ENCODE data around the gene RAP1GAP.
A peak's percentile ranks its signal among the peaks of the same experiment; 100 is the strongest.

RAP1GAP gene

DNA sequence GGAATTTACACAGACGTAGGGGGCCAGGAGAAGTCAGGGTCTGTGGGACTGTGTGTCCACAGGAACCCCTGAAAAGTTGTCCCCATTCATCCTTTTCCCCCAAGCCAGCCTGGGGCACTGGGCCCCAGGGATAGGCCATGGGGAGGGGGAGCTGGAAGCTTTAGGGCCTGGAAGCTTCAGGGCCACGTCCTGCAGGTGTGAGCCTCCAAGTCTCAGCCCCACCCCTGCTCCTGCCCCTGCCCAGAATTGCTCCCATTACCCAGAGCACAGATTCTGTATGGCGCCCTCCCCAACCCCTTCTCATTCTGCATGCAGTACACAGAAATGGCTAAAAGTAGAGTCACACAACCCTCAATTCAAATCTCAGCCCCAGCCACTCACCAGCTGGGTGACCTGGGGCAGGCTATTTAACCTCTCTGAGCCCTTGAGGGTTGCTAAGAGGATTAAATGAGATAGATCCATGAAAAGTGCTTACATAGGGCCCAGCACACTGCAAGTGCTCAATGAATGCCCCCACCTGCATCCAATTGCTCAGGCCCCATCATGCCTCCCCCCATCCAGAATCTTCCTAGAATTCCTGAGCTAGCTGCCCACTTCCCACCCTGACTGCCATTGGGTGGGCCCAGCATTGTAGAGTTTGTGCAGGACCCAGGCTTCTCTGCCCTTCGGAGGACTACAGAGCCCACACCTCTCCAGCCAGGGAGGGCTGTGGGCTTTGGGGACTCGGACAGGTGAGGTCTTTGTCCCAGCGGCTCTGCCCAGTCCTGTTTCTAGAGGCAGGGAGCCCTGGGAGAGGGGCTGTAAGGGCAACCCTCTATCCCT is 6.5 kb downstream of the RAP1GAP start:
- no peak for DNase-seq (ENCODE audit: low spot score)

DNA sequence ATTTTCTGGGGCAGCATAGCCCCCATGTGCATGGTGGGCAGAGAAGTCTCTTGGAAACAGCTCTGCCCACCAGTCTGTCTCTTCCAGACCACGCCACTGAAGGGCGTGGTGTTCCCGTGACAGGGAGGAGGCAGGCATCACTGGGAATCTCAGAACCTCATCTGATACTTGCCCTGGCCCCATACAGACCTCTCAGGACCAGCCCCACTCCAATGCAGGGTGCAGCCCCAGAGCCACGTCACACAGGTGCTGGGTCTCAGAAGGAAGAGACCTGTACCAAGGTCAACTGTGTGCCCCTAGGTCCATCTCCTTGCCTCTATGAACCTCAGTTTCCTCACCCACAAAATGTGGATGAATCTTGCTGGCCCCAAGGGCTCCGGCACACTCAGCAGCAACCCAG is 7.3 kb downstream of the RAP1GAP start:
- no peak for DNase-seq (ENCODE audit: low spot score)

DNA sequence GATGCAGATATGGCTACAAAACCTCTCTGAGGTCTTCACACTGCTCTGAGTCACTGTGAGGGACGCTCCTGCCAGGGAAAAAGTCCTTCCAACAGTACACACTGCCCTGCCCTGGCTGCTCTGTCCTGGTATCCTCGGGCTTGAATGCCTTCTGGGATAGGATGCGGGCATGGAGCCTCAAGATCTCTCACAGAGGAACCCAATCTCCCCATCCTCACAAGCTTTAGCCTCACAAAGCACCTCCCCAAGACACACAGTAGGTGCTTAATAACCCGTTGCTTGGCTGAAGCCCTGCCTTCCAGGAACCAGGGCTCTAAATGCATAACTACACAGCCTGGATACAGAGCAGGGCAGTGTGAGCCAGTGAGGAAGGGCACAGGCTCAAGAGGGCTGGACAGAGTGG is 9.2 kb downstream of the RAP1GAP start:
- no peak for DNase-seq (ENCODE audit: low spot score)

DNA sequence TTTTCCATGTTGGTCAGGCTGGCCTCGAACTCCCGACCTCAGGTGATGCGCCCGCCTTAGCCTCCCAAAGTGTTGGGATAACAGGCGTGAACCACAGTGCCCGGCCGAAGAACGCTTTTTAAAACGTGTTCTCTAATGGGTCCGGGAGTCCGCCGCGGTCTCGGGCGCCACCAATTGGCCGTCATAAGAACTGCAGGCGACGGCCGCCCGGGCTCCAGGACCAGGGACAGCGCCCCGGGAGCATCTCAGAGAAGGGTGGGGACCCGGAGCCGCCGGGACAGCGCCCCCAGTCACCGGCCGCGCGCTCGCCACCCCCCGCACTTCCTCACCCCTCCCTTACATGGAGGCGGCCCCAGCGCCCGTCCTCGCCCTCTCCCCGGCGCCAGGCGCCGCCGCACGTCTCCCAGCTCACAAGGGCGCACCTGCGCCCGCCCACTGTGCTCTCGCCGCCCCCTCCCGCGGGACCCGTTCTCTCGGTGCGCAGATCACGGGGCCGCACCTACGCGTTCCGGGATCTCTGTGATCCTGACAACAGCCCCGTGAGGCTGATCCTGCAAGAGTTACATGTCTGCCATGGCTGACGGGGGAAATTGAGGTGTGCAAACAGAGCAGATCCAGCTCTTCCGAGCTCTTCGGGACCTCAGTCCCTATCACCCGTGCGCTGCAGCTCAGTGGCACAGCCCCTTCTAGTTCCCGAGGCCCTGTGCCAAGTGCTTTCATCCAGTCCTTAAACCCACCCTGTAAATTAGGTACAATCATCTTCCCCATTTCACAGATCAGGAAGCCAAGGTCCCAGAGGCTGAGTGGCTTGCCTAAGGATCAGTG is 9.8 kb downstream of the RAP1GAP start:
- DNase-seq (ENCODE audit: low spot score) = peak; percentile 94

DNA sequence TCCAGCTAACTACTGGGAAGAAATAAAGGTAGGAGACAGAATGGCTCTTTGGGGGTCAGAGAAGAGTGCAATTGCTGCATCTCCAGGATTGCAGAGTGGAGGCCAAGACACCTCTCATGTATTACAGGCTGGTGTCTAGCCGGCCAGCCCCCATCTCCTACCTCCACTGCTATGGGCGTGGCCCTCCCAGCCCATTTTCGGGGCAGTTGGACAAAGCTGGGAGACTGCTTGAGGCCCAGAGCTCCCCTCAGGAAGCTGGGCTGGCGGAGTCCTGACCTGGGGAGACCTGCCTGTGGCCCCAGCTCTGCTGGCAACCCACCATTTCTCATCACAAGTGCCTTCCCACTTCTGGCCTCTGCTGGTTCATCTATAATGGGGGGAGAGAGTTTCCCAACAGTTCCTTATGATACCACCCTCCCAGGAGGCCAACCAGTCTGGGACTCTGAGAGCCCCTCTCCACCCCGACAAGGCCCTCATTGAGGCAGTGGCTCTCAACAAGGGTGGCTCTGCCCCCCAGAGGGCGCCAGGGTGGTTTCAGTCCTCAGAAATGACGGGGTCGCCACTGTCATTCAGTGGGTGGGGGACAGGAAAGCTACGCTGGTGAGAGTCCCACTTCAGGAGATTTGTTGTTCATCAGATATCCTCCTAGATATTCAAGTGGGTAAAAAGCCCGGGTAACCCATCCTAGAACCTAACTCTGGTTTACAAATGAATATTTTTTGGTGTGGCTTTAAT is 11.5 kb downstream of the RAP1GAP start:
- DNase-seq (ENCODE audit: low spot score) = no peak

DNA sequence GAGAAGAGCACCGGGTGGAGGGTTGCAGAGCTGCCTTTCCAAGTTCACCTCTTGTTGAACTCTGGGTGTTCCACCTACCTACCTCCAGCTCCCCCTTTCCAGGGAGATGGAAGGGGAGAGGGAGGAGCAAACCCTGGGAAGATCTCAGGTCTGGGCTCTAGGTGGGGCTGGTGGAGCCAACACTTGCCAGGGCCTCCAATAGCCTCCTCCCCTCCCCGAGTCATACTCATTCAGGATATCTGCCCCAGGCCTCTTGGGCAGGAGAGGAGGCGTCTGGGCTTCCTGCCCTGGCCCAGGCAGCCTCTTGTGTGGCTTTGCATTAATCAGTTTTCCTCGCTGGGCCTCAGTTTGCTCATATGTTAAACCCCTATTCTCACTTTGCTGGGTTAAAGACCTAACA is 13.4 kb downstream of the RAP1GAP start:
- peak; percentile 66 for DNase-seq (ENCODE audit: low spot score)

DNA sequence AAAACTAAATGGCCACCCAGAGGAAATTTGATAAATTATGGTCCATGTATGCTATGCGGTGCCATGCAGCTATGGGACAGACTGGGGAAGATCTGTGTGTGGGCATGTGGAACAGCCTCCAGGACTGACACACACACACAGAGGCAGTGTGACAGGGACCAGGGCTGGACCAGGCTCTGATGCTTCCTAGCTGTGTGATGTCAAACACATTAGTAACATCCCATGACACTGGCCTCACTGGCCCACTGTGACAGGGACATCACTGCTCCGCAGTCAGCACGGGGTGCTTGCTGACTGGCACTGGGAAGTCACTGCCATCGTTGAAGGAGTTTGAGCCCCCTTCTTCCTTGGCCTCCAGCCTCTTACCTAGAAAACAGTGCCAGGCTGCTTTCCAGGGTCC is 13.9 kb downstream of the RAP1GAP start:
- DNase-seq (ENCODE audit: low spot score) = no peak

DNA sequence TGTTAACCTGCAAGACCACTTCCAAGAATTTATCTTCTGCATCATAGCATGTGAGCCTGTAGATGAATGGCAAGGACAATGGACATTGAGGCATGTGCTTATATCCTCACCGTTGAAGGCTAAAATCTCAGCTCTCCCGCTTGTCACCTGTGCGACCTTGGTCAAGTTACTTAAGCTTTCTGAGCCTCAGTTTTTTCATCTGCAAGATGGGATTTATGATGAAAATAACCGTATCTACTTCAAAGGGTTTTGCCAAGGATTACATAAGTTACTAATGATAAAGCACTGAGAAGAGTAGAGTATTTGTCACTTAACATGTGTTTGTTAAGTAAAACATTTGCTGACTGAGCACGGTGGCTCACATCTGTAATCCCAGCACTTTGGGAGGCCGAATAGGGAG is 14.9 kb downstream of the RAP1GAP start:
- DNase-seq (ENCODE audit: low spot score) = no peak

DNA sequence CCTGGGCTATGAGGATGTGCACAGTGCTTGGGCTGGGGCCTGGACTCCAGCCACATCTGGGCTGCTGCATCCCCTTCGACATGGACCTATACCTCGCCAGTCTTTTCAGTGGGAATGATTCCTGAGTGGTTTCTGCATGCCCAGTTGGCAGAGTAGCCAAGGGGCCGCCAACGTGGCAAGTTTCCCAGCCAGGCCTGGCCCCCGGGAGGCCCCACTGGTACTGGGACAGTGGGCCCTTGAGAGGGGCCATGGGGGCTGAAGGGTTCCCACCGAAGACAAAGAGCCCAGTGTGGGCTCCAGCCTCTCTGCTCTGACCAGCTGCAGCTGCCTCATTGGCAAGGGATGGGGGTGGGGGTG is 15.4 kb downstream of the RAP1GAP start:
- no peak for DNase-seq (ENCODE audit: low spot score)

DNA sequence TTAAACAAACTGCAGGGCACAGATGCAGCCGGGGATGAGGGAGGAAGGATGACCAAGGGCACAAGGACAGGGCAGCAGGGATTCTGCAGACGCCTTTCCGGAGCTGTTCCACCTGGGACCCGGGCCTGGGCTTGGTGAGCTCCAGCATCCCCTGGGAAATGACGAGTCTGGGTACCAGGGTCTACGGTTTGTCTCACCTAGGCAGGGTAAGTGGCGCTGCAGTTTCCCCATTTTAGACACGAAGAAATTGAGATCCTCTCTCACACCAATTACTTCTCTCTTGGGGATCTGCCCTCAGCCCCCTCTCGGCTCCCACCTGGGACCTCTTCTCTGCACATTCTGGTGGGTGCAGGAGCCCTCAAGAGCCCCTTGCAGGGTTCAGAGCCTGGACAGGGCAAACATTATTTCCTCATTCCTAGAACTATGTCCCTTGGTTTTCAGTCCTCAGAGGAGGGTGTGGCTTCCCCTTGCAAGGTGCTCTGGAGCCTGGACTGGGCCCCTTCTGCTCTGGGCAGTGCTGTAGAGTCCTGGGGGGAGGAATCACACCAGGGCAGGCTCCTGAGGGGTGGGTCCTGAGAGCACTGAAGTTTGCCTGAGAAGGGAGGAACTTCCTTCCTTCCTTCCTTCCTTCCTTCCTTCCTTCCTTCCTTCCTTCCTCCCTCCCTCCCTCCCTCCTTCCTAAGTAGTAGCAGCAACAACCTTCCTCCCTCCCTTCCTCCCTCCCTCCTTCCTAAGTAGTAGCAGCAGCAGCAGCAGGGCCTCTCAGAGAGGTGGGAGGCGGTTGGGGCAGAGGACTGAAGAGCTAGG is 16.0 kb downstream of the RAP1GAP start:
- DNase-seq (ENCODE audit: low spot score) = no peak

DNA sequence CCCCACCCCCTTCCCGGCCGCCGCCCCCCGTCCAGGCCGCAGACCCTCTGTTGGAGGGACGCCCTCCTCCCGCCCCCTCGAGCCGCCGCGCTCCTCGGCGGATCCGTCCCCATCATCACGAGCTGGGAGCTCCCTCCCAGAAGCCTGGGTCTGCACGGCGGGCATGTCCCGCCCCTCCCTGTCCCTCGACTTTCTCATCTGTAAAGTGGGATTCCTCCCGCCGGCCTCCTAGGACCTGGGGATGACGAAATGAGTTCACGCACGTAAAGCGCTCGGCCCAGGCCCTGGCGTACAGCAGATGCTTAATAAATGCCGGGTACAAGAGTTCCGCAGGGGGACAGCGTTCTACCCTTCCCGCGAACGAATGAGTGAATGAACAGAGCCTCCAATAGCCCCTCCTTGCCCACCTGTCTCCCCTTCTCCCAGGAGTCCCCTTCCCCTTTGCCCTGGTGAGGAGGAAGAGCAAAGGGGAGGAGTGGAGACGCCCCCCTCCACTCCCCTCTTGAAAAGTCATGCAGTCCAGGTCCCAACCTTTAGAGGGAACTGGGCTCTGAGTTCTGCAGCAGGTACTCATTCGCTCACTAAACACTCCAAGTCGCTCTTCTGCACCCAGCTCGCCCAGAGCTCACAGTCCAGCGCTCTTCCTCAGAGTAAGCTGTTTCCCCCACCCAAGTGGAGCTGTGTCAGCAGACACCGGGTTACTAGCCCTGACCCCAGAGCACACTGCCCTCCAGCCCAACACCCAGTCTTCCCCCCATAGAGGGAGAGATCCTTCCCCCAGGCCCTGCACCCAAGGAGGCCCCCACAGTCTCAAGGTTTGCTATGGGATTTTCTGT is 16.8 kb downstream of the RAP1GAP start:
- no peak for DNase-seq (ENCODE audit: low spot score)

DNA sequence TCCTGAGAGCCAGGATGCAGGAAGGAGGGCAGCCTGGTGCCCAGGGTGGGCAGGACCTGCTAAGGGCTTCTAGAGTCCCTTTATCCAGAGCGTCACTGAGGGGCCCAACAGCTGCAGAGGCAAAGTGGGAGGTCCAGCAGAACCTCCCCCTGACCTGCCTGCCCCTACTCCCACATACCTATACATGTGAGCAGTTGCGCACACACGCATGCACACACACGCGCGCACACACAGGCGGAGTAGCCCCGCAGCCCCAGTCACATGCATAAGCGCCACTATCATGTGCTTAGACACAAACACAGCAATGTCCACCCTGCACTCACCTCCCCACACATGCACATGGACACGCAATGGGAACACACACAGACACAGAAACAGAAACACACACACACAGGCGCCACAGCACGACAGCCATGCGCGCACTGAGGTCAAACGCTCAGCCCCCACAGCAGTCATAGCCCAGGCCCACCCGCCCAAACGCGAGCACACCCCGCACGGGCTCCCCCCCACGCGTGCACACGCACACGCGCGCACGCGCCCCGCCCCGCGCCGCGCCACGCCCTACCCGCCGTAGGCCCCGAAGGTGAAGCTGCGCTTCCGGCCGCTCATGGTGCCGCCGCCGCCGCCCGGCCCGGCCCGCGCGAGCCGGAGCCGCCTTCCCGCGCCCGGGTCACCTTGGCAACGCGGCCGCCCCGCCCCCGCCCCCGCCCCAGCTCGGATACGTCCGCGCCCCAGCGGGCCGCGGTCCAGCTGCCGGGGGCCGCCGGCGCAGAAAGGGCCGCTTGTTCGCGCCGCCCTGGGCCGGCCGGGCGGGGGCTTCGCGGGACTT is 17.7 kb downstream of the RAP1GAP start:
- DNase-seq (ENCODE audit: low spot score) = no peak

DNA sequence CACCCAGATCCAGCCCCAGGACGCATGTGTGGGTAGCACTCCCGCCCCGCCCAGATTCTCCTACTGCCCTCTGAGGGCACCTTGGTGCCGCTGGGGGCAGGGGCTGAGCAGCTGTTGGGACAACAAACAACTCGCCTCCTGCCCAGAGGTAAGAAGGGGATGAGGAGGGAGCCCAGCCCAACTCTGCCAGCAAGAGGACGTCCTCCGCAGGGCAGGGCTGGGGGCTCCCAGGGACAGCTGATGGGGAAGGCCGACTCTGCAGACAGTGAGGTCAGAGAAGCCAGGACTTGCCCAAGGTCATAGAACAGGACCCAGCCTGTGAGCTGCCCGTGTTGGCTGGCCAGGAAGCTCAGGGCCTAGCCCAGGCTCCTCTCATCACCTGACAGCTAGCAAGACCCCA is 18.8 kb downstream of the RAP1GAP start:
- DNase-seq (ENCODE audit: low spot score) = no peak

DNA sequence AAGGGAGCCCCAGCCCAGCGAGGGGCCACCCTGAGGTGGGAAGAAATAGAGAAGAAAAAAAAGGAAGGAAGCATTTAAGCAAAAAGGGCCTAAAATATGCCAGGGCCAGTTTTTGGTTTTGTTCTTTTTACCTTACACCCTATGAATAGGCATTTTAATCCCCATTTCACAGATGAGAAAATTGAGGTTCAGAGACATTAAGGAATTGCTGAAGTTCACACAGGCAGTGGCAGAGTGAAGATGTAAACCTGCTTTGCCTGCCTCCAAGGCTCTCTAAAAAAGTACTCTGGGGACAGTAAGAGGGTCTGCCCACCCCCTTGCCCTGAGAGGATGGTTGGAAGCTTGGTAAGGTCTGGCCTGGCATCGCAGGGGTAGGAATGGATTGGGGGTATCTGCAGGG is 19.8 kb downstream of the RAP1GAP start:
- no peak for DNase-seq (ENCODE audit: low spot score)

DNA sequence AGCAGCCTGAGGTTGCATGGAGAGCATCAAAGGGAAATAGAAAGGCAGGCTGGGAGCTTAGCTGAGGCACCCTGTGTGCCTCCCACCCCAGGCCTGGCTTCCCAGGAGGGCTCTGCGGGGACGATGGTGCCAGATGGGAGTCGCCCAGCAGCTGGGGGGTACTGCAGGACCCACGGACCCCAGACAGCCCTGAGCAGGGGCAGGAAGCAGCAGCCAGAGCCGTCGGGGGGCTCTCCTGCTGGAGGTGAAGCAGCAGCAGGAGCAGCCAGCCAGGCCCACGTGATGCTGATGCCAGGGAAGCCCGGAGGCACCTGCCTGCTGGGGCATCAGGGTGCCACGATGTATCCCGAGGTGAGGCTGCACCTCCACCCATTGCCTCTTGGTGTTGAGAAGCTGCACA is 20.4 kb downstream of the RAP1GAP start:
- no peak for DNase-seq (ENCODE audit: low spot score)

DNA sequence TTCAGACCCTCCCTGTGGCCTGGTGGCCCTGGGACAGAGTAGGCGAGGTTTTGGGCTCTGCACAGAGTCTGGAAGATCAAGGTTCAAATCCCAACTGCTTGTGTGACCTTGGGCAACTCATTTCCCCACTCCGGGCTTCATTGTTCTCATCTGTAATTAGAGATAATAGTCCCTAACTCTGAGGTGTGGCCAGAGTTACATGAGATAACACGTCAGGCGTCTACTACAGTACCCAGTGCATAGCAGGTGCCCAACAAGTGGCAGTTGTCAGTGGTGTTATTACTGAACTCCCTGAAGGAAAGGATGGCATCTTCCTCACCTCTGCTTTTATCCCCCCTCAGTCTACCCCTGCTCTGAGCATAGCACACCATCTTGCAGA is 20.8 kb downstream of the RAP1GAP start:
- no peak for DNase-seq (ENCODE audit: low spot score)

DNA sequence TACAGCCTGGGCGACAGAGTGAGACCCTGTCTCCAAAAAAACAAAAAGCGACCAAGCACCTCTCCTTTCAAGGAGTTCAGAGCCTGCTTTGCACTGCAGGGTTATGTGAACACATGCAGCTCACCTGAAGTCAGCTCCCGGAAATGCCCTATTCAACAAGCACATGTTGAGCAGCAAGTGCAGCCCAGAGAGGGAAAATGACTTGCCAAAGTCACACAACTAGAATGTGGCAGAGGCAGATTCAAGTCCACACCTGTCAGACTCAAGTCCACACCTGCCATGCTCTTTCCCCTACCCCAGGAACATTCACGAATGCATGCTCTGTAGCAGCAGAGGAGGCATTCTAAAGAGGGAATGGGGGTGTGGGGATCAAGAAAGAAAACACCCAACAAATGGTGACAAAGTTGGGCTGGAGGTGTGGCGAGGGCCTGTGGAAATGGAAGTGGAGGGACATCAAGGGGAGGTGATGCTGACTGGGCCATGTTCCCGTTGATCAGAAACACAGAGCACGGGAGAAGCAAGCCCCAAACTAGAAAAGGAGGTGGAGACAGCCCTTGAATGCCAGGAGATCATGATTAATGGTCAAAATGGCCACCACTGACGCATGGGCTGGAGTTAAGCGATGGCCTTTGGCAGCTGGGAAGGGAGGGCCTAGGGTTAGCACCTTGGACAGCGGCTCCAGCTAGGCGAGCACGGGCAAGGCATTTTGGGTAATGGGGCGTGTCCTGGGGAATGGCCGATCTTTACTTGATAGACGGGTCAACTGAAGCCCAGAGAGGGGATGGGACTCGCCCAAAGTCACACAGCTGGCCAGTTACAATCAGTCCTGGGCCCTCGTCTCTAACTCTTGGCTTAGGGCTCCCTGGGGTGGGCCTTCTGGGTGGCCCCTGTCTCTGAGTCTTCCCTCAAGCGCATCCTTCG is 21.5 kb downstream of the RAP1GAP start:
- no peak for DNase-seq (ENCODE audit: low spot score)

DNA sequence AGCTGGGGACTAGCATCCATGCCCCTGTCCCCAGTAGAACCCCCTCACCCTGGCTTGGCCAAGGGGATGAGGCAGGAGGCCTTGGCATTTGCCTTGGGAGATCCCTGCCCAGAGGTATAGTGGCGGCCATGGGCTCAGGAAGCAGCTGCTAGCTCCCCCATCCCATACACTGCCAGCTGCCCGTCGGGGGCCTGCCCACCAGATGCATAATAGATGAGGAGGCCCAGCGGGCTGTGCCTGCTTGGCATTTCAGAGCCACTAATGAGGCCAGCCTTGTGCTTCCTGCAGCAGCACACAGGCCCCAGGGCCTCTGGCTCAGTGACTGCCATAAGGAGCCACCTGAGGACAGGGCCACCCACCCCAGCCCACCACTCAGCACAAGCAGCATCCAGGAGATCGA is 23.6 kb downstream of the RAP1GAP start:
- DNase-seq (ENCODE audit: low spot score) = no peak

DNA sequence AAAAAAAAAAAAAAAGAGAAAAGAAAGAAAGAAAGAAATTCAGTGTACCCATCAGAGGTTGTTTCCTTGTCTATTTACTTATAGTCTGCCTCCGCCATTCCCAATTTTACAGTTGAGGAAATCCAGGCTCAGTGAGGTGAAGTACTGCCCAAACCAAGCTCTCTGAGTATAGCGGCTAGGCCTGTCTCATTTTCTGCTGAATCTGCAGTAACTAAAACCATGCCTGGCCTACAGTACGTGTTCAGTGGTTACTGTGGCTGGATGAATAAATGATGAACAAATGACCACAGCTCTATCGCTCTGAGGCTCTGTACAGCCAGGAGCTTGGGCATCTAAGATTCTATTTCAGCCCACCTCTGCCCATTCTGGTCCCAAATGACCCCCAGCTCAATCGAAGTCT is 24.3 kb downstream of the RAP1GAP start:
- no peak for DNase-seq (ENCODE audit: low spot score)

Data from HuH-7.5 (cell line).